Panc1 (cell line): Measurements from ENCODE around the gene CDH23.

Experiments used
- CTCF ChIP-seq: fragments of 450-650 bp; IDR thresholded peaks from 2 replicates; pipeline ENCODE4 v1.5.1; 2017; ENCODE audit warnings: mild to moderate bottlenecking
- REST ChIP-seq, 2 experiments: IDR thresholded peaks; 2 replicates each; pipeline ENCODE4 v1.6.1; 2011 to 2012; ENCODE audit warnings: low read depth in 2 of 2, control low read depth in 1 of 2, low read length in 1 of 2, mild to moderate bottlenecking in 1 of 2, moderate library complexity in 1 of 2; ENCODE audit not compliant: insufficient read depth in 1 of 2
- TCF7L2 ChIP-seq: IDR thresholded peaks from 2 replicates; pipeline ENCODE4 v1.6.1; 2011; ENCODE audit warnings: mild to moderate bottlenecking, low read depth, low read length, inconsistent platforms

- TF ChIP-seq CTCF (no peak), TCF7L2 (no peak), REST (IDR thresholded peaks at IDR 0.05; ENCODE audit: insufficient read depth in 1 of 2, low read depth in 2 of 2, low read length in 1 of 2) (no peak)
Measured at GRCh38 chr10:71575451-71575850, 178.7 kb downstream of the CDH23 start.
